A549 treated with ZK216348 at 1 μM for 4 hours (cell line): Measurements from ENCODE around the gene SNCG. TPM values are rescaled to one million over a fixed set of nuclear protein-coding genes. Genes with fewer than 3 reads are reported as not detected.

ENCODE experiments used
- total RNA-seq: library from RNA; stranded (reverse); fragments of 200-300 nt; extraction: Qiagen RNA extraction; gene quantifications from 5 replicates; pipeline ENCODE4 v1.2.3, GENCODE V29; 2022; ENCODE audit warnings: low read depth

The SNCG gene
- 11.6 to 19.1 TPM (median 15.3 TPM) in 5 replicates for total RNA-seq

DNA sequence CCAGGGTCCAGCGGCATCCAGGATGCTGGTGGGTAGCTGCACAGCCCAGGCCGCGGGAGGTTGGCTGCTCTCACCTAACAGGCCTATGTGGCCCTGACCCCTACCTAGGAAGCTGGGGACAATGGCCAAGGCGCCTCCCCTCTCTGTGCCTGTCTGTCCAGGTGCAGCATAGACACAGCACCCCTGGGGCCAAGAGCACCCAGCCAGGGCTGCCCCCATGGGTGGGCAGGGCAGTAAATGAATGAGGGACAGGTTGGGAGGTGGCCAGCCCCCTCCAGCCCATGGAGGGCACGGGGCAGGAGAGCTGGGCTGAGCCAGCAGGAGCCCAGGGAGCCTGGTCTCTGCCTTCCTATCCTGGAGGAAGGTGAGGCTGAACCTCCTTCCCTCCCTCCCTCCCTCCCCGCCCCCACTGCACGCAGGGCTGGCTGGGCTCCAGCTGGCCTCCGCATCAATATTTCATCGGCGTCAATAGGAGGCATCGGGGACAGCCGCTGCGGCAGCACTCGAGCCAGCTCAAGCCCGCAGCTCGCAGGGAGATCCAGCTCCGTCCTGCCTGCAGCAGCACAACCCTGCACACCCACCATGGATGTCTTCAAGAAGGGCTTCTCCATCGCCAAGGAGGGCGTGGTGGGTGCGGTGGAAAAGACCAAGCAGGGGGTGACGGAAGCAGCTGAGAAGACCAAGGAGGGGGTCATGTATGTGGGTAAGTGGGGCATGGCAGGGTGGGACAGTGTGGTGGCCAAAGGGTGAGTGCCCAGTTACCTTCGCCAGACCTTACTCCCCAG, at the start of gene SNCG:
Gene SNCG (plus strand): TSS at position 484 of the 785 bp plus-strand sequence. CDS start 99 bp downstream, at position 583.

DNA sequence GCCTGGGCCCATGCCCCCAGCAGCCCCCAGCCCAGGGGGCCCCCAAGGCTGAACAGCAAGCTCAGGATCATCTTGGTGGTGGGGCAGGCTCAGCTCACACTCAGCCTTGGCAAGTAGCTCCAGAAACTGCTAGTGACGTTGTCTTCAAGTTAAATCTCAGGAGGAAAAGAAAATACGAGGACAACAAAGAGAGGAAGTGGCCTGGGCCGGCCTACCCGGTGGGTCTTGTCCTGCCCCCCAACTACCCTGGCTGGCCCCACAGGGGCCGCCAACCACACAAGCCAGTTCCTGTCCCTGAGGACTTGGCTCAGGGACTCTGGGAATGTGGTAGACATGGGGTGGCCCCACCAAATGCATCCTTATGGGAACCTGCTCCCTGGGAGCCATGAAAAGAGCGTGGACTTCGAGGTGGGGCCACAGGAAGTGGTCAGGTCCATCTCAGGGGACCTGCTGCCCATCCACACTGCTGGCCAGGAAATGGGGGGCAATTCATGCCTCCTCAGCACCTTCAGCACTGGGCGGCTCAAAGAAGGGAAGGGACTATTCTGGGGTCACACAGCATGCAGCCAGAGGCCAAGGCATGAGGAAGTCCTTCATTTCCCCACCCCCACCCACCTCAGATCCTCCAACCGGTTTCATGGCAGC, 806 bp upstream of the SNCG start, which contains the start of gene MMRN2:
Gene MMRN2 (minus strand): TSS at position 145 of the 645 bp plus-strand sequence. CDS start 74 bp downstream, at position 71.

DNA sequence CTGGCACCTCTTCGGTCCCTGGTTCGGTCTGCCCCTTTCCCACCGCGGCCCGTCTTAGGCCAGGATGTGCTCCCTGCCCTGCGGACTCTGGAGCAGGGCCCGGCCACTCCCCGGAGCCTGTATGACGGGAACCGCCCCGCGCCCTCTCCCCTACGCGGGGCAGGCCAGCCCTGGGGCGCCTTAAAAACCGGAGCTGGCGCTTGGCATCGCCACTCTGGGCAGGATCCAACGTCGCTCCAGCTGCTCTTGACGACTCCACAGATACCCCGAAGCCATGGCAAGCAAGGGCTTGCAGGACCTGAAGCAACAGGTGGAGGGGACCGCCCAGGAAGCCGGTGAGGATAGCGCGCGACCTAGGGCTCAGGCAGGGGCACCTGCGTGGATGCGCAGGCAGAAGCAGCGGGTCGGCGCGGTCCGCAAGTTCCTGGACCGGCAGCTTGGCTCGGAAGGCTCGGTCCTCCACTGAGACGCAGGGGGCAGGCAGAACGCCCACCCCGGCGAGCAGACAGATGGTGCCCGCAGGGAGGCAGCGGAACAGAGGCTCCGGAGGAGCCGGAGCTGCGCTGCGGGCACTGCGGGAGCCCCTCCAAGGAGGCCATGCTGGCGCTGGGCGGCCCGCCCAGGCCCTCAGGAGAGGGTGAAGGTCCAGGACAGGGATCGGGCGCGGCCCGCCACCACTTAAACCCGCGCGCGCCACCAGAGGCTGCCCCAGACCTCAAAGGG, 10.0 kb downstream of the SNCG start, which contains the start of gene ADIRF:
Gene ADIRF (plus strand): TSS at position 212 of the 723 bp plus-strand sequence. CDS start 63 bp downstream, at position 275.

Other genes with a start within 250 kb of the SNCG start
- gene BMPR1A, start 202.0 kb upstream of the SNCG start, total RNA-seq: 16.8 to 27.4 TPM (median 23.3 TPM) in 5 replicates
- gene MMRN2, start 984 bp upstream of the SNCG start, total RNA-seq: 0.57 to 1.4 TPM (median 1.0 TPM) in 5 replicates
- not detected in 5 replicates for gene ADIRF, start 9.9 kb downstream of the SNCG start, total RNA-seq
- not detected in 5 replicates for gene FAM25A, start 61.7 kb downstream of the SNCG start, total RNA-seq
- 83.4 to 103 TPM (median 97.6 TPM) in 5 replicates for gene GLUD1, start 136.2 kb downstream of the SNCG start, total RNA-seq
- gene SHLD2, start 136.6 kb downstream of the SNCG start, total RNA-seq: 18.3 to 30.6 TPM (median 23.9 TPM) in 5 replicates